GM18520 (cell line): Measurements from ENCODE around the gene EDA2R.

Source experiments
- ATAC-seq: cut with Tn5 transposase; IDR thresholded peaks from one replicate; pipeline ENCODE4 v1.9.1; 2021; ENCODE audit not compliant: unreplicated experiment

Gene EDA2R

GRCh38 chrX:66638591-66639500 lies at the start of gene EDA2R:
EDA2R (minus strand) TSS chrX:66639078; CDS start chrX:66616020, 23,058 bp downstream.
- ATAC-seq: peak; percentile 96

GRCh38 chrX:66684196-66684595 lies 45.3 kb upstream of the EDA2R start:
- ATAC-seq: no peak

- ATAC-seq: no peak
Observed at GRCh38 chrX:66680451-66680850, 41.6 kb upstream of the EDA2R start.

GRCh38 chrX:66677430-66677829 lies 38.6 kb upstream of the EDA2R start:
- ATAC-seq: no peak

GRCh38 chrX:66676990-66677389 lies 38.1 kb upstream of the EDA2R start:
- no peak for ATAC-seq

GRCh38 chrX:66676413-66676812 lies 37.5 kb upstream of the EDA2R start:
- ATAC-seq: no peak

GRCh38 chrX:66675541-66675940 lies 36.7 kb upstream of the EDA2R start:
- ATAC-seq: no peak

- no peak for ATAC-seq
Observed at GRCh38 chrX:66674506-66674905, 35.6 kb upstream of the EDA2R start.

GRCh38 chrX:66672106-66672505 lies 33.2 kb upstream of the EDA2R start:
- no peak for ATAC-seq

- no peak for ATAC-seq
Observed at GRCh38 chrX:66654411-66654810, 15.5 kb upstream of the EDA2R start.

- ATAC-seq: no peak
Observed at GRCh38 chrX:66635360-66635759, 3.5 kb downstream of the EDA2R start.

- no peak for ATAC-seq
Observed at GRCh38 chrX:66634272-66634671, 4.6 kb downstream of the EDA2R start.

GRCh38 chrX:66633541-66633940 lies 5.3 kb downstream of the EDA2R start:
- no peak for ATAC-seq

GRCh38 chrX:66632981-66633380 lies 5.9 kb downstream of the EDA2R start:
- no peak for ATAC-seq

GRCh38 chrX:66632473-66632872 lies 6.4 kb downstream of the EDA2R start:
- no peak for ATAC-seq

GRCh38 chrX:66625525-66625924 lies 13.4 kb downstream of the EDA2R start:
- ATAC-seq: peak; percentile 86

- no peak for ATAC-seq
Observed at GRCh38 chrX:66622209-66622608, 16.7 kb downstream of the EDA2R start.

GRCh38 chrX:66616944-66617343 lies 21.9 kb downstream of the EDA2R start:
- no peak for ATAC-seq

- no peak for ATAC-seq
Observed at GRCh38 chrX:66602381-66602938, 36.4 kb downstream of the EDA2R start.

GRCh38 chrX:66601522-66601921 lies 37.4 kb downstream of the EDA2R start:
- ATAC-seq: no peak

- no peak for ATAC-seq
Observed at GRCh38 chrX:66579219-66579618, 59.7 kb downstream of the EDA2R start.

- ATAC-seq: no peak
Observed at GRCh38 chrX:66553973-66554372, 84.9 kb downstream of the EDA2R start.
